Gastroesophageal sphincter (tissue), 4 donors: Measurements from ENCODE around the gene COL18A1. TPM values are rescaled to one million over a fixed set of nuclear protein-coding genes. Genes with fewer than 3 reads are reported as not detected.
A peak's percentile ranks its signal among the peaks of the same experiment; 100 is the strongest.

Experiments
- ATAC-seq: fragments of 150-250 bp; one replicate; pipeline ENCODE4 v1.9.1; 2016; ENCODE audit warnings: mild to moderate bottlenecking, moderate library complexity
- H3K27ac ChIP-seq, 4 donors: fragments of 200-600 bp; sonication (generic) in 3 of 4; 1 replicate in 3 of 4; 2 replicates in 1 of 4; pipeline ENCODE4 v1.5.1; 2016 to 2019
- H3K27me3 ChIP-seq: fragments of 200-600 bp; sonication (generic); one replicate; pipeline ENCODE4 v1.5.1; 2019
- H3K36me3 ChIP-seq, 2 donors: fragments of 200-600 bp; sonication (generic); one replicate each; pipeline ENCODE4 v1.5.1; 2019; ENCODE audit warnings: control low read depth in 1 of 2
- H3K4me1 ChIP-seq, 3 donors: fragments of 200-600 bp; sonication (generic); 1 replicate in 2 of 3; 2 replicates in 1 of 3; pipeline ENCODE4 v1.5.1; 2016 to 2019; ENCODE audit warnings: control low read depth in 2 of 3
- H3K4me3 ChIP-seq, 2 donors: fragments of 200-600 bp; sonication (generic); one replicate each; pipeline ENCODE4 v1.5.1; 2019; ENCODE audit warnings: mild to moderate bottlenecking in 1 of 2, moderate library complexity in 1 of 2
- H3K9me3 ChIP-seq, 3 donors: fragments of 200-600 bp; sonication (generic); one replicate each; pipeline ENCODE4 v1.5.1; 2017 to 2019; ENCODE audit warnings: control low read depth in 2 of 3
- CTCF ChIP-seq, 4 experiments: fragments of 200-600 bp in 2 of 4; fragments of 450-650 bp in 2 of 4; sonication (generic) in 1 of 4; IDR thresholded peaks; one replicate each; pipeline ENCODE4 v1.5.1; 2017 to 2019; ENCODE audit warnings: antibody characterized with exemption in 4 of 4, mild to moderate bottlenecking in 2 of 4, moderate library complexity in 2 of 4
- EP300 ChIP-seq: sonication (generic); formaldehyde crosslinking; IDR thresholded peaks from one replicate; pipeline ENCODE4 v1.6.1; 2017; ENCODE audit warnings: antibody characterized with exemption, mild to moderate bottlenecking
- POLR2A ChIP-seq, 2 donors: fragments of 450-650 bp; IDR thresholded peaks; one replicate each; pipeline ENCODE4 v1.6.1; 2017; ENCODE audit warnings: antibody characterized with exemption in 2 of 2, mild to moderate bottlenecking in 2 of 2, moderate library complexity in 1 of 2
- POLR2AphosphoS5 ChIP-seq: sonication (generic); formaldehyde crosslinking; IDR thresholded peaks from one replicate; pipeline ENCODE4 v1.6.1; 2017; ENCODE audit warnings: antibody characterized with exemption
- WGBS, 2 donors: methylation state at CpG; one replicate each; pipeline ENCODE4 v1.1.5; 2018; ENCODE audit warnings: low coverage in 1 of 2; 5-methylcytosine and 5-hydroxymethylcytosine counted together
- total RNA-seq, 4 donors: library from RNA; depleted of rRNA; stranded (reverse); fragments of >200 nt; gene quantifications; one replicate each; pipeline ENCODE4 v1.1.0, GENCODE V29; 2016

Gene COL18A1
- total RNA-seq: 100 to 1,000 TPM in 1 of 4 donors, 10 to 100 TPM in 3; 69.3 to 116 (median 78.4) TPM

DNA sequence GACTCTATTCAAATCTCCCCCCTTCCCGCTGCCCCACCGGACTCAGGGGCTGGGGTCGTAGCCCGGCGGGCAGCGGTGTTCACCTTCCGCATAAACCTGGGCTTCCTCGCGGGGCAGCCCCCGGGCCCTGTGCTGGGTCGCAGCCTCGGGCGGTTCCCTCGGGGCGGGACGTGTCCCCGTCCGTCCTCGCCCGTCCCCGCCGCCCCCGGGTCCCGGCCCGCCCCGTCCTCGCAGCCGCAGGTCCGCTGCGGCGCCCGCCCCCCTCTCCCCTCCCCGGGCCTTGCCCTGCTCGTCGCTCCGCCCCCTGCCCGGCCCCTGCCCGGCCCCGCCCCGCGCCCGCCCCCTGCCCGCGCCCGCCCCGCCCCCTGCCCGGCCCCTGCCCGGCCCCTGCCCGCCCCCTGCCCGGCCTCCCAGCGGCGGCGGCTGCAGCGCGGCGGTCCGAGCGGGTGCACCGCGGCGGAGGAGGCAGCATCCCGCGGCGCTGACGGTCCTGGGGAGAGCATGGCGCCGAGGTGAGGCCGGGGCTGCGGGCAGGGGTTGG is at the start of gene COL18A1:
Gene COL18A1 (plus strand): TSS at position 436 of the 541 bp plus-strand sequence. CDS start 66 bp downstream, at position 502.
- TF ChIP-seq POLR2A (IDR thresholded peaks at IDR 0.05) (no peak), EP300 (no peak), POLR2AphosphoS5 (no peak), CTCF (IDR thresholded peaks at IDR 0.05) (no peak)
- Histone ChIP-seq H3K27ac (peak within 1 kb of the TSS; percentile 18 to 83 (median 81)), H3K4me1 (peaks cover 0 to 61% (median 18%) of the 10 kb centered on the region in 3 donors), H3K36me3 (no peaks in the 10 kb centered on the region), H3K4me3 (peak within 1 kb of the TSS; percentile 53 to 72), H3K9me3 (peaks cover 0 to 18% (median 0%) of the 10 kb centered on the region in 3 donors), H3K27me3 (peaks cover 16% of the 10 kb centered on the region)
- peak; percentile 62 for ATAC-seq
- WGBS, 2 donors: no CpG with 5 or more reads among the region's 69 CpGs

GRCh38 chr21:45355573-45355972 is 49.4 kb upstream of the COL18A1 start:
- Histone ChIP-seq H3K4me1 (peaks cover 0 to 55% (median 9%) of the 10 kb centered on the region in 3 donors), H3K36me3 (no peaks in the 10 kb centered on the region), H3K9me3 (no peaks in the 10 kb centered on the region), H3K27ac (peak overlapping the region in 2 of 4 donors; percentile 7 to 80), H3K4me3 (no peak overlapping the region), H3K27me3 (no peaks in the 10 kb centered on the region)
- TF ChIP-seq EP300 (no peak), POLR2A (IDR thresholded peaks at IDR 0.05) (no peak)
- 71 to 72% methylated on average over 12 to 14 of the region's 14 CpGs for WGBS, 2 donors
- no peak for ATAC-seq

DNA sequence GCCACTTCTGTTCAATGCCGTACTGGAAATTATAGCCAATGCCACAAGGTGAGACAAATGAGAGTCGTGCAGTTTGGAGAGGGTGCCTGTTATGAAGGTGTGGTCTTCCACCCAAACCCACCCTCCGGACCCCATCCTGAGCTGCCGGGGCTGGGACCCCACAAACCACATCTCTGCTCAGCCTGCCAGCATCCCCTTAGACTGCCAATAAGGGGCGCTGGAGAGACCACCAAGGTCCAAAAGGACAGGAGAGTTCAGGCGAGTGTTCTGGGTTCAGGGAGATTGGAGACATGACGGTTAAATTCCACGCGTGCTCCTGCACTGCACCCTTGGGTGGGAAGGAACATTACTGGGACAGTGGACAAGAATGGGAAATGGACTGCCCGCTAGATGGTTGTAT is 48.7 kb upstream of the COL18A1 start:
- Histone ChIP-seq H3K9me3 (no peaks in the 10 kb centered on the region), H3K27me3 (no peaks in the 10 kb centered on the region), H3K27ac (peak overlapping the region in 3 of 4 donors; percentile 57 to 80 (median 80)), H3K36me3 (no peaks in the 10 kb centered on the region), H3K4me1 (peaks cover 0 to 48% (median 9%) of the 10 kb centered on the region in 3 donors), H3K4me3 (no peak overlapping the region)
- ATAC-seq: no peak
- TF ChIP-seq EP300 (no peak), CTCF (IDR thresholded peaks at IDR 0.05) (no peak), POLR2A (IDR thresholded peaks at IDR 0.05) (no peak), POLR2AphosphoS5 (no peak)
- WGBS, 2 donors: 90 to 100% methylated on average over 2 of the region's 10 CpGs

DNA sequence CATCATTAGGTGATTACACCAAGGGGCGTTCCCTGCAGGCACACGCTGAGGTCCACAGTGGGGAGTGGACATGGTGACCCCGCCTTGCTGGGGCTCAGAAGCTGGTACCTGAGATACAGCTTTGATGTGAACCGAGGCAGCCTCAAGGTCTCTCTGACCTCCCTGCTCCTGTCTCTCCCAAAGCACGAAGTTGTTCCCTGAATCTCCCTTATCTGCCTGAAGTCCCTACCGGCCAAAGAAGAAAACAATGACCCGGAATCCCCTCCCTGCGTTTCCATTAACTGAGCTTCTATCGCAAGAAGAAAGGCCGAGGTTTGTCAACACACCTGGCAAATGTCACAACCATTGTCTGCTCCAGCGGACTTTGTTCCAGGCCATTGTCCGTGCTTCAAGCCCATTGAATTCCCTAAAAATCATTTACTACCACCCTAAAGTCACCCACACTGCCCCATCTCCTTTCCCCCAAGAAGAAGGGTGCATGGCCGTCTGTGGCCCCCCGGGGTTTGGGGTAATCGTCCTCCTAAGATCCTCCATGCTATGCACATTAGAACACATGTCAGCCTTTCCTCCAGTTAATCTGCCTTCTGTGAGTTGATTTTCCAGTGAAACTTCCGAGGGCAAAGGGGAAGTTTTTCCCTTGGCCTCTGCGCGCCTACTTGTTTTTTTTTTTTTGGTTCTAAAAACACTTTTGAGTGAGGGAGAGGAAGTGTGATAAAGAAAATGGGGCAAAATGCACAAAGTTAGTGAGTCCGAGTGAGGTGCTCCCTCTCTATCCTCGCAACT is 48.1 kb upstream of the COL18A1 start:
- Histone ChIP-seq H3K36me3 (no peaks in the 10 kb centered on the region), H3K27ac (peak overlapping the region in 3 of 4 donors; percentile 57 to 80 (median 80)), H3K9me3 (no peaks in the 10 kb centered on the region), H3K4me1 (peaks cover 0 to 42% (median 9%) of the 10 kb centered on the region in 3 donors), H3K4me3 (no peak overlapping the region), H3K27me3 (no peaks in the 10 kb centered on the region)
- 63 to 70% methylated on average over 12 to 18 of the region's 20 CpGs for WGBS, 2 donors
- ATAC-seq: no peak
- no peak for TF ChIP-seq POLR2AphosphoS5
- no peak for TF ChIP-seq EP300
- no peak for TF ChIP-seq POLR2A (IDR thresholded peaks at IDR 0.05)
- TF ChIP-seq CTCF (IDR thresholded peaks at IDR 0.05): no peak

- TF ChIP-seq EP300 (no peak), POLR2AphosphoS5 (peak; percentile 44)
- peak; percentile 71 for ATAC-seq
- Histone ChIP-seq H3K4me1 (peaks cover 0 to 38% (median 9%) of the 10 kb centered on the region in 3 donors), H3K27ac (peak overlapping the region in 3 of 4 donors; percentile 57 to 80 (median 80)), H3K27me3 (no peaks in the 10 kb centered on the region), H3K9me3 (no peaks in the 10 kb centered on the region), H3K36me3 (no peaks in the 10 kb centered on the region), H3K4me3 (no peak overlapping the region)
- WGBS, 2 donors: 29 to 85% methylated on average over 5 to 25 of the region's 41 CpGs
Measured at GRCh38 chr21:45357436-45358260, 47.3 kb upstream of the COL18A1 start.
